Activated T-cell treated with anti-CD3 and anti-CD28 coated beads, Interleukin-2, amount 50 U/mL, for 4 hours (primary cell): ENCODE results near the gene CACNA1E. TPM values are rescaled to one million over a fixed set of nuclear protein-coding genes. Genes with fewer than 3 reads are reported as not detected.

Experiments used
- ATAC-seq, 2 donors: fragments of 200-7000 bp; cut with Tn5 transposase; one replicate each; pipeline ENCODE4 v1.10.0; 2021
- DNase-seq: peaks from one replicate; pipeline ENCODE4 v3.0.0-alpha.2; 2020
- H3K27me3 Mint-ChIP-seq: one replicate; pipeline ENCODE4 v1.8.0; 2021; ENCODE audit warnings: low read depth, mixed read lengths
- H3K36me3 Mint-ChIP-seq: one replicate; pipeline ENCODE4 v1.8.0; 2022; ENCODE audit warnings: mixed read lengths; ENCODE audit not compliant: insufficient read depth
- H3K4me1 Mint-ChIP-seq: one replicate; pipeline ENCODE4 v1.8.0; 2021; ENCODE audit warnings: low read depth, mixed read lengths
- H3K4me3 Mint-ChIP-seq: one replicate; pipeline ENCODE4 v1.8.0; 2021; ENCODE audit warnings: mild to moderate bottlenecking, moderate library complexity, mixed read lengths
- H3K9me3 Mint-ChIP-seq: one replicate; pipeline ENCODE4 v1.8.0; 2021; ENCODE audit warnings: mixed read lengths
- total RNA-seq, 3 donors: library from RNA; stranded (reverse); gene quantifications; one replicate each; pipeline ENCODE4 v1.2.1, GENCODE V29; 2021

CACNA1E gene
- total RNA-seq, 3 donors from 2014 or later: 0.08 TPM; not detected in 2

DNA sequence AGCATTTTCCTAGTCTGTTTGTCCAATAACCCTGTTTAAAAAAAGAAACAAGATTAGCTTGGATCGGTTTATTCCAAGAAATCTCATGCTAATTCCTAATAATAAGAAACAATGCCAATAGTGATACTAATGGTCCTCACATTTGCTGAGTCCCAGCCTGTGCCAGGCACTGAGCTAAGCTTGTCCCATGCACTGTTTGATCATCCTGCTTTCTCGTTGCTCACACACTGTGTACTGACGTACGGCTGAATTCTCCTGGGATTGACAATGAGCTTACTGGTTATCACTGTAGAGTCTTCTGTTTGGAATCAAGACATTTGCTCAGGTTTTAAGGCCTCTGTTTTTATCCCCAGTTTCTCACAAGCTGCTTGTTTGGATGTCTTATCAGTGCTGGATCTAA lies 71.1 kb downstream of the CACNA1E start:
- peaks cover 10% of the 10 kb centered on the region for H3K27me3 Mint-ChIP-seq
- DNase-seq: no peak
- no peaks in the 10 kb centered on the region for H3K4me1 Mint-ChIP-seq
- no peaks in the 10 kb centered on the region for H3K9me3 Mint-ChIP-seq
- no peaks in the 10 kb centered on the region for H3K36me3 Mint-ChIP-seq
- H3K4me3 Mint-ChIP-seq: no peak overlapping the region
- no peak for ATAC-seq

DNA sequence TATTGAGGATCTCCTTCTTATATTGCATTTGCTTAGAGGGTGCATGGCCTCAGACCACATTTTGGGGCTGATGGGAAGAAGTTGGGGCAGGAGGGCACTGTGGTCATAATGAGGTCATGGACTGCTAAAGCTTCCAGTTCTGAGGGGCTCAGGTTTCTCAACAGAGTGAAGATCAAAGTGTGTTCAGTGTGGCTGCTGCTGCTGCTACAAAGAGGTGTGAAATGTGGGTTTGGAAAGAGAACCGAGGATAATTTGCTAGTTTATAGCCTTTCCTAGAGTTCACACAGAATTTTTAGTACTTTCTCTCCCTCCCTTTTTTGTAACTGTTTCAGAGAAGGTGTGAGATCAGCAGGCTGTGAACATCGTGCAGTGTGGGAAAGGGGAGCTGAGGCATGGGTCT lies 73.3 kb downstream of the CACNA1E start:
- ATAC-seq: no peak
- no peak for DNase-seq
- Mint-ChIP-seq H3K9me3 (no peaks in the 10 kb centered on the region), H3K27me3 (peaks cover 10% of the 10 kb centered on the region), H3K4me1 (no peaks in the 10 kb centered on the region), H3K36me3 (no peaks in the 10 kb centered on the region), H3K4me3 (no peak overlapping the region)

DNA sequence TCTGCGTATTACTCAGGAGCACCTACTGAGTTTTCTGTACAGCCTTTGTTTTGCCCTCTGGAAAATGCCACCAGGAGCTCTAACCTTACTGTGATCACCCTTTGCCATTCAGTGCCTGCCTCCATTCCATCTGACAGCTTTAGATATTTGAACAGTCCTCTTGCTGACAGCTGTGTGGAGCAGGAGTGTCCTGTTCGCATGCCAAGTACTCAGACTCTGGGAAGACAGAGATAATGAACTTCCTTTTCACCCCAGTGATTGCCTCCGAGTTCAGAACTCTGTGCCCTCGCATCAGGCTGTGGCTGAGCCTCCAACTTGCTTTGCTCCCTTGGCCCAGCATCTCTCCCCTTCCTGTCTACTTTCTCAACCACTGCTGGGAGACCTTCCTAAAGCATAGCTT lies 74.0 kb downstream of the CACNA1E start:
- ATAC-seq (no peak), DNase-seq (no peak)
- Mint-ChIP-seq H3K4me3 (no peak overlapping the region), H3K4me1 (no peaks in the 10 kb centered on the region), H3K27me3 (peaks cover 5% of the 10 kb centered on the region), H3K36me3 (no peaks in the 10 kb centered on the region), H3K9me3 (no peaks in the 10 kb centered on the region)

DNA sequence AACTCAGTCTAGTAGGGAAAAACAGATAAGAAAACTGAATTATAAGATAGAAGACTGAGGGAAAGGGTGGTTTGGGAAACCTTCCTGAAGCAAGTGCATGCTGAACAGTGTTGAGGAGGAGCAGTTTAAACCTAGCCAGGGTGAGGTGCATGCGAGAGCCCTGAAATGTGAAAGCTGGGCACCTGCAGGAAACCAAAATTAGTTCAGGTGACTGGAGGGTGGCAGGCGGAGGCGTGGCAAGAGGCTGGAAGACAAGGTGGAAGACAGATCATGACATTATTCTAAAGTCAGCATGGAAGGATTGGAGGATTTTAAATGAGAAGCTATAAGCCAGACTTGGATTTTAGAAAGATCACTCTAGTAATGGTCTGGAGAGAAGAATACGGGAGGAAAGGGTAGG lies 75.1 kb downstream of the CACNA1E start:
- H3K36me3 Mint-ChIP-seq: no peaks in the 10 kb centered on the region
- DNase-seq (no peak), ATAC-seq (no peak)
- no peaks in the 10 kb centered on the region for H3K9me3 Mint-ChIP-seq
- H3K27me3 Mint-ChIP-seq: peaks cover 2% of the 10 kb centered on the region
- H3K4me3 Mint-ChIP-seq: no peak overlapping the region
- H3K4me1 Mint-ChIP-seq: no peaks in the 10 kb centered on the region

GRCh38 chr1:181559142-181559541 lies 75.8 kb downstream of the CACNA1E start:
- Mint-ChIP-seq H3K9me3 (no peaks in the 10 kb centered on the region), H3K27me3 (peaks cover 2% of the 10 kb centered on the region), H3K4me1 (no peaks in the 10 kb centered on the region), H3K4me3 (no peak overlapping the region), H3K36me3 (no peaks in the 10 kb centered on the region)
- ATAC-seq (no peak), DNase-seq (no peak)

GRCh38 chr1:181562395-181562794 lies 79.1 kb downstream of the CACNA1E start:
- Mint-ChIP-seq H3K9me3 (no peaks in the 10 kb centered on the region), H3K36me3 (no peaks in the 10 kb centered on the region), H3K4me3 (no peak overlapping the region), H3K4me1 (no peaks in the 10 kb centered on the region), H3K27me3 (peaks cover 4% of the 10 kb centered on the region)
- DNase-seq (no peak), ATAC-seq (no peak)

GRCh38 chr1:181568736-181569135 lies 85.4 kb downstream of the CACNA1E start:
- H3K27me3 Mint-ChIP-seq: peaks cover 13% of the 10 kb centered on the region
- no peaks in the 10 kb centered on the region for H3K9me3 Mint-ChIP-seq
- ATAC-seq (no peak), DNase-seq (no peak)
- no peaks in the 10 kb centered on the region for H3K36me3 Mint-ChIP-seq
- H3K4me1 Mint-ChIP-seq: no peaks in the 10 kb centered on the region
- H3K4me3 Mint-ChIP-seq: no peak overlapping the region

DNA sequence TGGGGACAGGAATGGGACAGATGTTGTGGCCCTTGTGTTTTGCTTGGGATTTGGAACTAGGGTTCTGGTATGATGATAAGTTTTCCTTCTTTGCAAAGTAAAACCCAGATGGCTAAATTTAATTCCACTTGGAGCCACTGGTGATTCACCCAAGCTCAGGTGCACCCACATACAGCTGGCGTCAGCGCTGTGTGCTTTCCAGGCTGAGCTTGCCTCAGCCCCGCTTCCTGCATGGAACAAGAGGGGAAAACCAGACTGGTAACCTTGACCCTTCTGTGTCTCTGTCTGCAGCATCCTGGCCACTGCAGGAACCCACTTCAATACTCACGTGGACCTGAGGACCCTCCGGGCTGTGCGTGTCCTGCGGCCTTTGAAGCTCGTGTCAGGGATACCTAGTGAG lies 94.2 kb downstream of the CACNA1E start:
- Mint-ChIP-seq H3K36me3 (no peaks in the 10 kb centered on the region), H3K9me3 (no peaks in the 10 kb centered on the region), H3K4me3 (no peak overlapping the region), H3K4me1 (no peaks in the 10 kb centered on the region), H3K27me3 (peaks cover 13% of the 10 kb centered on the region)
- no peak for DNase-seq
- ATAC-seq: no peak

GRCh38 chr1:181583598-181583997 lies 100.3 kb downstream of the CACNA1E start:
- Mint-ChIP-seq H3K36me3 (no peaks in the 10 kb centered on the region), H3K4me3 (no peak overlapping the region), H3K27me3 (peaks cover 3% of the 10 kb centered on the region), H3K9me3 (no peaks in the 10 kb centered on the region), H3K4me1 (no peaks in the 10 kb centered on the region)
- no peak for ATAC-seq
- no peak for DNase-seq

GRCh38 chr1:181587870-181588438 lies 104.6 kb downstream of the CACNA1E start:
- DNase-seq (no peak), ATAC-seq (no peak)
- H3K9me3 Mint-ChIP-seq: no peaks in the 10 kb centered on the region

GRCh38 chr1:181588631-181589030 lies 105.3 kb downstream of the CACNA1E start:
- no peaks in the 10 kb centered on the region for H3K9me3 Mint-ChIP-seq
- peaks cover 5% of the 10 kb centered on the region for H3K27me3 Mint-ChIP-seq
- no peak for DNase-seq
- no peaks in the 10 kb centered on the region for H3K36me3 Mint-ChIP-seq
- H3K4me1 Mint-ChIP-seq: no peaks in the 10 kb centered on the region
- ATAC-seq: no peak
- H3K4me3 Mint-ChIP-seq: no peak overlapping the region

More at GRCh38 chr1:181587870-181588438, 104.6 kb downstream of the CACNA1E start:
- H3K36me3 Mint-ChIP-seq: no peaks in the 10 kb centered on the region
- peaks cover 2% of the 10 kb centered on the region for H3K27me3 Mint-ChIP-seq
- H3K4me3 Mint-ChIP-seq: no peak overlapping the region
- no peaks in the 10 kb centered on the region for H3K4me1 Mint-ChIP-seq

DNA sequence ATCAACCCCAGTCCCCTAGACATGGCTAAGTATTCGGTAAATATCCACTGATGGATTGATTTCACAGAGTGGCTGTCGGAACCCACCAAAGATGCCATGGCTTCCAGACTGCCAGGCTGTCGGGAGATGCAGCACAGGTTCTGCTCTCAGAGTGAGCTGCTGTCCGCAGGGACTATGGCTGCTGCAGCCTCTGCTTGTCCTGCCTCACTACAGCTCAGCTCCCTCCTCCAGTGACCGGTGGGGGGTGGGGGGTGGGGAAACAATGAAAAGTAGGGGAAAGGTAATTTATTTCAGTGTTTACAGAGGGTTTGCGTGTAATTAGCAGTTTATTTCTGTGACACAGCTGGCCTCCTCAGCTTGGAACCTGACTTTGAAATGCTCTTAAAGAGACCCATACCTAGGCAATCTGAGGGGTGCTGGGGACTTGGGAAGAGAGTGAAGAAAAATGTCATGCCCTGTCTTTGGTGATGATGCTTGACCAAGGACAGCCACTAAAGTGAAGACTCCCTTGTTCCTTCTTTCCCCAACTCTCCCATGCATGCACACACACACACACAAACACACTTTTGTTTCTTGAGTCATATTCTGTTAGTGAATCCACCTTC lies 109.0 kb downstream of the CACNA1E start:
- Mint-ChIP-seq H3K36me3 (no peaks in the 10 kb centered on the region), H3K4me3 (no peak overlapping the region), H3K9me3 (peaks cover under 1% of the 10 kb centered on the region), H3K4me1 (no peaks in the 10 kb centered on the region), H3K27me3 (peaks cover 11% of the 10 kb centered on the region)
- peak in 1 of 2 donors; percentile 30 for ATAC-seq
- no peak for DNase-seq

- no peaks in the 10 kb centered on the region for H3K36me3 Mint-ChIP-seq
- H3K27me3 Mint-ChIP-seq: peaks cover 11% of the 10 kb centered on the region
- peaks cover 3% of the 10 kb centered on the region for H3K9me3 Mint-ChIP-seq
- no peak overlapping the region for H3K4me3 Mint-ChIP-seq
- no peak for DNase-seq
- H3K4me1 Mint-ChIP-seq: no peaks in the 10 kb centered on the region
- ATAC-seq: no peak
These were observed 109.7 kb downstream of the CACNA1E start for GRCh38 chr1:181593042-181593441.

DNA sequence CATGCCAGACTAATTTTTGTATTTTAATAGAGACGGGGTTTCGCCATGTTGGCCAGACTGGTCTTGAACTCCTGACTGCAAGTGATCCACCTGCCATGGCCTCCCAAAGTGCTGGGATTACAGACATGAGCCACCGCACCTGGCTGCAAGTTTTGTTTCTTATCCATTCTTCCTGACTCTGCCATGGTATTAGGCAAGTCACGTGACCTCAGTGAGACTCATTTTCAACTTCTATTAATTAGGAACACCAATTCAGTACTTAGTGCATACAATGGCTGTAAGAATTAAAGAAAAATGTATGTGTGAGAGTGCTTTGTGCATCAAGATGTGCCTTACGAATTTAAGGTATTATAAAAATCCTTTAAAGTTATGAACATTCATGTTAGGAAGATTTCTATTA lies 111.2 kb downstream of the CACNA1E start:
- no peaks in the 10 kb centered on the region for H3K36me3 Mint-ChIP-seq
- H3K9me3 Mint-ChIP-seq: peaks cover 3% of the 10 kb centered on the region
- no peak overlapping the region for H3K4me3 Mint-ChIP-seq
- DNase-seq: no peak
- no peak for ATAC-seq
- peaks cover 11% of the 10 kb centered on the region for H3K27me3 Mint-ChIP-seq
- H3K4me1 Mint-ChIP-seq: no peaks in the 10 kb centered on the region

GRCh38 chr1:181595234-181595633 lies 111.9 kb downstream of the CACNA1E start:
- Mint-ChIP-seq H3K36me3 (no peaks in the 10 kb centered on the region), H3K9me3 (peaks cover 3% of the 10 kb centered on the region), H3K4me1 (no peaks in the 10 kb centered on the region), H3K27me3 (peaks cover 11% of the 10 kb centered on the region), H3K4me3 (no peak overlapping the region)
- no peak for ATAC-seq
- no peak for DNase-seq
